Measurements from ENCODE around the gene CTDP1.
A peak's percentile ranks its signal among the peaks of the same experiment; 100 is the strongest.
"Not testable (repeated sequence)": the region's sequence is repeated elsewhere in the genome, so short reads cannot be mapped to it uniquely, and the experiment has no call there.

CTDP1 gene

GRCh38 chr18:79747156-79747845 lies 67.7 kb downstream of the CTDP1 start:
- DNase-seq, result no peak

GRCh38 chr18:79748321-79749180 lies 68.9 kb downstream of the CTDP1 start:
- DNase-seq, result peak; percentile 16

GRCh38 chr18:79749251-79750191 lies 69.9 kb downstream of the CTDP1 start:
- DNase-seq, result peak; percentile 78

DNA sequence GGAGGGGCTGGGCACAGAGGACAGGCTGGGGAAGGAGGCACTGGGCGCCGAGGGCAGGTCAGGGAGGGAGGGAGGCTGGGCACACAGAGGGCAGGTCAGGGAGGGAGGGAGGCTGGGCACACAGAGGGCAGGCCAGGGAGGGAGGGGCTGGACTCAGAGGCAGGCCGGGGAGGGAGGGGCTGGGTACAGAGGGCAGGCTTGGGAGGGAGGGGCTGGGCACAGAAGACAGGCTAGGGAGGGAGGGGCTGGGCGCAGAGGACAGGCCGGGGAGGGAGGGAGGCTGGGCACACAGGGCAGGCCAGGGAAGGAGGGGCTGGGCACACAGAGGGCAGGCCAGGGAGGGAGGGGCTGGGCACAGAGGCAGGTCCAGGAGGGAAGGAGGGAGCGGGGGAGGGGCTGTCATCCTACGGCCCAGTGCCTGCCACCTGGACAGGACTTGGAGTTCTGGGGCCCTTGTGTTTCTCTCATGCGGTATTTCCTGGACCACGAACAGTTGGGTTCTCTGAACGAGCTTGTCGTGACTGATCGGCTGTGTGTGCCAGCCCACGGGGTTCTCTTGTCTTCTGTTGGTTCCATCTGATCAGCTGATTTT lies 71.5 kb downstream of the CTDP1 start:
- no peak for DNase-seq

DNA sequence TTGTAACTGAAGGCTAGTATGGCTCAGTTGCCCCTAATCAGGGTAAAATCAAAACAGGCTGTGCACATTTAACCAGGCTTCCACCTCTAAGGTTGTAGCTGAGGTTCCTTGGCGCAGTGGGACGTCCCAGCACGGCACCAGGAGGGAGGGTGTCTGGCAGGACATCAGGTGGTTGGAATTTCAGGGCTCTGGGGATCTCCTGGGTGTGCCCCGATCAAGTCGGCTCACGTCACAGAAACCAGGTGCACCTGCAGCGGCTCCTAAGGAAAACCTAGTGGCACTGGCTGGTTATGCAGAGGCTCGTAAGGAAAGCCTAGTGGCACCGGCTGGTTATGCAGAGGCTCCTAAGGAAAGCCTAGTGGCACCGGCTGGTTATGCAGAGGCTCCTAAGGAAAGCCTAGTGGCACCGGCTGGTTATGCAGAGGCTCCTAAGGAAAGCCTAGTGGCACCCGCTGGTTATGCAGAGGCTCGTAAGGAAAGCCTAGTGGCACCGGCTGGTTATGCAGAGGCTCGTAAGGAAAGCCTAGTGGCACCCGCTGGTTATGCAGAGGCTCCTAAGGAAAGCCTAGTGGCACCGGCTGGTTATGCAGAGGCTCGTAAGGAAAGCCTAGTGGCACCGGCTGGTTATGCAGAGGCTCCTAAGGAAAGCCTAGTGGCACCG lies 72.4 kb downstream of the CTDP1 start:
- DNase-seq, result not testable (repeated sequence)

- not testable (repeated sequence) for DNase-seq
Observed at GRCh38 chr18:79752946-79753345, 73.3 kb downstream of the CTDP1 start.

DNA sequence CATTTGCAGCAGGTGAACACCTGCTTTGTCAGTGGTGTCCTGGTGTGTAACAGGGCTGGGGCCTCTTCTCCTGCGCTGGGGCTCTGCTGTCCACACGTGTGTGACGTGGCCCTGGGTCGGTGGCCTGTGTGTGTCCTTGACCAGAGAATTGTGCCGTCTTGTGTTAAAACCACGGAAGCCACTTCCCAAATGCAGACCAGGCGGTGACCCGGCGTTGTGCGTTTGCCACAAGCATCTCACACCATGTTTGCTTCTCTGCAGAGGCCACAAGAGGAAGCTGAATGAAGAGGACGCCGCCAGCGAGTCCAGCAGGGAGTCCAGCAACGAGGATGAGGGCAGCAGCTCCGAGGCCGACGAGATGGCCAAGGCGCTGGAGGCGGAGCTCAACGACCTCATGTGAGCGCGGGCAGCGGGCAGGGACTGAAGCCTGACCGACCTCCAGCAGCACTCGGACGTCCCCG lies 73.8 kb downstream of the CTDP1 start:
- no peak for DNase-seq

DNA sequence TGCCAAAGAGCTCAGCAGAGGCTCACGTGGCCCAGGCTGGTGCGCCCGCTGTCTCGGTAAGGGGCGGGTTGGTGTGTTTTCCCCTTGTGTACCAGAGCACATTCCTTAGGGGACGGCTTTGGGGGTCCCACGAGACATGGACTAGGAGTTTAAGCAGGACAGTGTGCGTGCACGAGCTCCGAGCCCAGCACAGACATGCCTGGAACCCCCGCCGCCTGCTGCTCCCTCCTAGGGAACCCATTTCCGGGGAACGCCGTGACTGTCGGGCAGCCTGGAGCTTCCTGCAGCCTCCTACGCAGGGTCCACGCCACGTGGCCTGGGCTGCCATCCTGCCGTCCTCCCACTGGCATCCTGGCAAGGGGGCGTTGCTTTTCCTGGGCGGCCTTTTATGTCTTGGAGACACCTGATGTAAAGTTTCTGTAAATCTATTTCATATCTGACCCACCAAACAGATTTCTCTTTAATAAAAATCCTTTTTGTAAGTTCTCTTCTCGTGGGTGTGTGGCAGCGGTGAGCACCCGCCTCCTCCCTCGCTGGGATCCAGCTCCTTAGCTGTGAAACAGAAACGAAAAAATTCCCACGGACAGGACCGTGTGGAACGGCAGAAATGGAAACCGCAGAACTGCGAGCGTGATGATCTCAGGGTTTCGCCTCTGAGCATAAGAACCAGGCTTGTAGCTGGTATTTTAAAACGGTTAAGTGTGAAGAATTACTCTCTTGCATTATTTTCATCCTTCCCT lies 74.6 kb downstream of the CTDP1 start:
- no peak for DNase-seq

GRCh38 chr18:79754831-79755351 lies 75.3 kb downstream of the CTDP1 start:
- no peak for DNase-seq

- no peak for DNase-seq
Observed at GRCh38 chr18:79755496-79756142, 76.0 kb downstream of the CTDP1 start.

- no peak for DNase-seq
Observed at GRCh38 chr18:79756143-79756500, 76.5 kb downstream of the CTDP1 start.

DNA sequence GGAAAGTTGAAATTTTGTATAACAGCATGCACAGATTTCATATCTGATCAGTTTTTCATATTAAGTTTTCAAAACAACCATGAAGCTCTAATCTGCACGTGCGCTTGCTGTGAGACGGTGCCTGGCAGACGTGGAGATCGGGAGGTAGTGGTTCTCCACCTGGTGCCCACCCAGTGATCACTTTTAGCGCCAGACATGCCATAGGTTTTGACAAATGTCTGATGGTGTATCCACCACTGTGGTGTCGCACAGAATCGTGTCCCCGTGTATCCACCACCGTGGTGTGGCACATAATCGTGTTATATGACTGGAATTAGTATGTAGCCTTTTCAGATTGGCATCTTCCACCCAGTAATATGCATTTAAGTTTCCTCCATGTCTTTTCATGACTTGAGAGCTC lies 77.2 kb downstream of the CTDP1 start:
- no peak for DNase-seq

GRCh38 chr18:79760348-79760747 lies 80.7 kb downstream of the CTDP1 start:
- DNase-seq, result no peak

- DNase-seq, result no peak
Observed at GRCh38 chr18:79760881-79761280, 81.3 kb downstream of the CTDP1 start.

- DNase-seq, result no peak
Observed at GRCh38 chr18:79763407-79763806, 83.8 kb downstream of the CTDP1 start.

DNA sequence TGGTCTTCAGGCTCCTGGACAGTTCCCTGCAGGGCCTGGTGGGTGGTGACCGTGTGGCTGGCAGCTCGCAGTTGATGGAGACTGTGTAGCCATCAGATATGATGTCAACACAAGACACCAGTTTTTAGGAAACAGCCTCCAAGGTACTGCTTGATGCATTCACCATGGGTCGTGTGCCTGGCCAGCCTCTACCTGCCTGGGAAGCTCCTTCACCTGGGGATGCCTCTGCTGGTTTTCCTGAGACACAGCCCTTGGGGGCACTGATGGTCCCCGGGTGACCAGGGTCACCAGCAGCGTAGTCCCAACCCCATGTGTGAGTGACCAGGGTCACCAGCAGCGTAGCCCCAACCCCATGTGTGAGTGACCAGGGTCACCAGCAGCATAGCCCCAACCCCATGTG lies 84.5 kb downstream of the CTDP1 start:
- no peak for DNase-seq

GRCh38 chr18:79765491-79766245 lies 86.1 kb downstream of the CTDP1 start:
- peak; percentile 45 for DNase-seq

DNA sequence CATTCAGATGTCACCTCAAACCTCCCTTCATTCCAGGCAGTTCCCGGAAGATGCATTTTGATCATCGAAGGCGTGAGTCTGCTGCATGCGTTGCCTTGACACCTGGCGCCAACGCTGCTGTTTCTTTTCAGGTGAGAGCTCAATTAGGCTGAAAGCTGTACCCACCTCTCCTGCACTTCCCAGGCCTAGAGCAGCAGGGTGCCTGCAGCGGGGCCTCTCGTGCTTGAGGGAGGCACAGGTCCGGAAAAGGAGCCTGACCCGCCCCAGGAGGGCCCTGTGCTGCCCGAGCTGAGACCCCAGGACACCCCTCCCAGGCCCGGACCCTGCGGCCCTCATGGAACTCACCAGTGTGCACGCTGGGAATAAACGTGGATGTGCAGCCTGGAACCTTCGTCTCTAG lies 86.7 kb downstream of the CTDP1 start:
- DNase-seq, result peak; percentile 61

GRCh38 chr18:79768745-79769144 lies 89.1 kb downstream of the CTDP1 start:
- no peak for DNase-seq
